Inflammatory macrophage (primary cell): ENCODE measurements around the gene VASH1.

Experiments
- DNase-seq, 2 donors: peaks; one replicate each; pipeline ENCODE4 v3.0.0-alpha.2; 2020 to 2022

VASH1 gene

GRCh38 chr14:76742966-76743365, 18.3 kb upstream of the VASH1 start:
- peak in 1 of 2 donors; percentile 46 for DNase-seq

GRCh38 chr14:76752744-76753143, 8.5 kb upstream of the VASH1 start:
- DNase-seq = no peak

GRCh38 chr14:76753541-76754198, 7.6 kb upstream of the VASH1 start:
- peak in 1 of 2 donors; percentile 55 for DNase-seq

- no peak for DNase-seq
These were observed 6.7 kb upstream of the VASH1 start for GRCh38 chr14:76754586-76754985.

GRCh38 chr14:76755610-76756370, 5.5 kb upstream of the VASH1 start:
- no peak for DNase-seq

- no peak for DNase-seq
These were observed 4.9 kb upstream of the VASH1 start for GRCh38 chr14:76756371-76756750.

- DNase-seq = no peak
These were observed 1.7 kb upstream of the VASH1 start for GRCh38 chr14:76759589-76759988.

- no peak for DNase-seq
These were observed 735 bp upstream of the VASH1 start for GRCh38 chr14:76760331-76761135.

GRCh38 chr14:76761960-76762410, 717 bp downstream of the VASH1 start:
- no peak for DNase-seq

GRCh38 chr14:76762411-76763095, 1.3 kb downstream of the VASH1 start:
- peak; percentile 24 to 66 for DNase-seq

- peak; percentile 31 to 54 for DNase-seq
These were observed 2.1 kb downstream of the VASH1 start for GRCh38 chr14:76763096-76764041.

- DNase-seq = no peak
These were observed 4.2 kb downstream of the VASH1 start for GRCh38 chr14:76765461-76765931.

- peak; percentile 96 for DNase-seq
These were observed 6.7 kb downstream of the VASH1 start for GRCh38 chr14:76767681-76768656.

GRCh38 chr14:76768671-76769500, 7.6 kb downstream of the VASH1 start:
- no peak for DNase-seq

- DNase-seq = no peak
These were observed 8.5 kb downstream of the VASH1 start for GRCh38 chr14:76769636-76770292.

- no peak for DNase-seq
These were observed 9.5 kb downstream of the VASH1 start for GRCh38 chr14:76770521-76771436.

- no peak for DNase-seq
These were observed 10.2 kb downstream of the VASH1 start for GRCh38 chr14:76771437-76771980.
